Liver (tissue), 3 donors: ENCODE measurements around the gene SEPTIN5.

ENCODE experiments used
- JUND ChIP-seq, 2 donors: IDR thresholded peaks; 2 replicates each; pipeline ENCODE4 v1.6.1; 2016; ENCODE audit warnings: antibody characterized with exemption in 2 of 2
- MAX ChIP-seq: IDR thresholded peaks from 2 replicates; pipeline ENCODE4 v1.6.1; 2016; ENCODE audit warnings: antibody characterized with exemption
- RAD21 ChIP-seq, 2 donors: IDR thresholded peaks; 2 replicates each; pipeline ENCODE4 v1.6.1; 2016; ENCODE audit warnings: antibody characterized with exemption in 2 of 2, mild to moderate bottlenecking in 2 of 2
- YY1 ChIP-seq: IDR thresholded peaks from 2 replicates; pipeline ENCODE4 v1.6.1; 2016; ENCODE audit warnings: antibody characterized with exemption, mild to moderate bottlenecking
- TF ChIP-seq, protein P1 (sequence below): fragments of 150-350 bp; IDR thresholded peaks from 2 replicates; pipeline ENCODE4 v1.5.1; 2017; ENCODE audit warnings: improper control_type of control experiment, low read depth, low read length; ENCODE audit not compliant: missing input control
- donor health status: healthy.
- donor health status: healthy.

- TF ChIP-seq RAD21 (IDR thresholded peaks at IDR 0.05) (peak; percentile 71 to 83), MAX (no peak), YY1 (no peak), JUND (IDR thresholded peaks at IDR 0.05) (no peak)
- TF ChIP-seq, protein P1, sequence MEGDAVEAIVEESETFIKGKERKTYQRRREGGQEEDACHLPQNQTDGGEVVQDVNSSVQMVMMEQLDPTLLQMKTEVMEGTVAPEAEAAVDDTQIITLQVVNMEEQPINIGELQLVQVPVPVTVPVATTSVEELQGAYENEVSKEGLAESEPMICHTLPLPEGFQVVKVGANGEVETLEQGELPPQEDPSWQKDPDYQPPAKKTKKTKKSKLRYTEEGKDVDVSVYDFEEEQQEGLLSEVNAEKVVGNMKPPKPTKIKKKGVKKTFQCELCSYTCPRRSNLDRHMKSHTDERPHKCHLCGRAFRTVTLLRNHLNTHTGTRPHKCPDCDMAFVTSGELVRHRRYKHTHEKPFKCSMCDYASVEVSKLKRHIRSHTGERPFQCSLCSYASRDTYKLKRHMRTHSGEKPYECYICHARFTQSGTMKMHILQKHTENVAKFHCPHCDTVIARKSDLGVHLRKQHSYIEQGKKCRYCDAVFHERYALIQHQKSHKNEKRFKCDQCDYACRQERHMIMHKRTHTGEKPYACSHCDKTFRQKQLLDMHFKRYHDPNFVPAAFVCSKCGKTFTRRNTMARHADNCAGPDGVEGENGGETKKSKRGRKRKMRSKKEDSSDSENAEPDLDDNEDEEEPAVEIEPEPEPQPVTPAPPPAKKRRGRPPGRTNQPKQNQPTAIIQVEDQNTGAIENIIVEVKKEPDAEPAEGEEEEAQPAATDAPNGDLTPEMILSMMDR = peak; percentile 58
Observed at GRCh38 chr22:19756288-19757128, 42.2 kb downstream of the SEPTIN5 start.
